K562 (cell line): ENCODE data around the gene GIMAP1. TPM values are rescaled to one million over a fixed set of nuclear protein-coding genes. Genes with fewer than 3 reads are reported as not detected.
"Not testable (repeated sequence)": the region's sequence is repeated elsewhere in the genome, so short reads cannot be mapped to it uniquely, and the experiment has no call there.

Source experiments
- ATAC-seq: fragments of 200-7000 bp; cut with Tn5 transposase; 3 replicates; pipeline ENCODE4 v1.9.1; 2020; ENCODE audit warnings: moderate library complexity
- BruUV-seq: library from RNA; stranded (reverse); fragments of 400-500 nt; replicated peaks from 2 replicates; lab custom pipeline; 2021; lab: Mats Ljungman, UMichigan
- CTCF ChIA-PET: fragments of 300-600 bp; formaldehyde crosslinking; extraction: SDS; loops from one replicate; lab custom pipeline; 2021; ENCODE audit warnings: low intra/inter-chr PET ratio; lab: Yijun Ruan, JAX
- POLR2A ChIA-PET: fragments of 300-600, 350-650 bp; sonication (Branson Sonifier 250); formaldehyde crosslinking; extraction: SDS; loops from one replicate; lab custom pipeline; 2021; ENCODE audit warnings: antibody characterized with exemption, inconsistent platforms; lab: Yijun Ruan, JAX
- DNase-seq, 4 experiments: peaks; one replicate each; pipeline versions ENCODE4 v3.0.0 to v3.0.0-alpha.2; 2011 to 2018; ENCODE audit warnings: low spot score in 3 of 4, mixed read lengths in 3 of 4; ENCODE audit errors: extremely low read depth in 1 of 4
- FAIRE-seq: peaks from 2 replicates; lab custom pipeline; 2011; peaks lifted over from hg19 to GRCh38; lab: Jason Lieb, UNC
- H2AFZ ChIP-seq: 2 replicates; pipeline ENCODE4 v1.6.0; 2011; ENCODE audit warnings: low read depth, low read length, control low read depth, inconsistent platforms
- H3K27ac ChIP-seq: fragments of 200-600 bp; 3 replicates; pipeline ENCODE4 v1.8.0; 2011; ENCODE audit warnings: low read depth, mild to moderate bottlenecking, control low read depth, inconsistent platforms, low read length, moderate library complexity, mixed read lengths; ENCODE audit errors: extremely low read depth
- H3K27me3 ChIP-seq, 2 experiments: fragments of 300-600 bp in 1 of 2; 2 replicates in 1 of 2; 3 replicates in 1 of 2; pipeline versions ENCODE4 v1.6.0 to v1.8.0; 2011; ENCODE audit warnings: inconsistent platforms in 2 of 2, low read length in 2 of 2, mild to moderate bottlenecking in 1 of 2, mixed read lengths in 1 of 2, moderate library complexity in 1 of 2; ENCODE audit not compliant: control insufficient read depth in 2 of 2, insufficient read depth in 2 of 2
- H3K36me3 ChIP-seq: fragments of 300-600 bp; 3 replicates; pipeline ENCODE4 v1.8.0; 2011; ENCODE audit warnings: mild to moderate bottlenecking, low read length, inconsistent platforms; ENCODE audit not compliant: control insufficient read depth, insufficient read depth
- H3K4me1 ChIP-seq, 2 experiments: fragments of 200-600 bp in 1 of 2; replicated peaks in 1 of 2; 2 replicates in 1 of 2; 3 replicates in 1 of 2; pipeline versions ENCODE4 v1.5.1 to v1.8.0; 2011; ENCODE audit warnings: inconsistent platforms in 2 of 2, low read length in 2 of 2, mild to moderate bottlenecking in 1 of 2, mixed read lengths in 1 of 2, moderate library complexity in 1 of 2; ENCODE audit not compliant: control insufficient read depth in 2 of 2, insufficient read depth in 2 of 2
- H3K4me2 ChIP-seq: 2 replicates; pipeline ENCODE4 v1.6.1; 2011; ENCODE audit warnings: low read length, control low read depth, inconsistent platforms, mixed read lengths; ENCODE audit not compliant: insufficient read depth
- H3K4me3 ChIP-seq: fragments of 200-600 bp; sonication (generic), shearing (Covaris generic); 2 replicates; pipeline ENCODE4 v1.5.1; 2016; ENCODE audit warnings: control low read depth, inconsistent platforms
- H3K79me2 ChIP-seq: fragments of 200-600 bp; 3 replicates; pipeline ENCODE4 v1.8.0; 2011; ENCODE audit warnings: low read length, inconsistent platforms; ENCODE audit not compliant: control insufficient read depth, insufficient read depth
- H3K9ac ChIP-seq, 2 experiments: 2 replicates each; pipeline versions ENCODE4 v1.6.0 to v1.6.1; 2011; ENCODE audit warnings: low read depth in 2 of 2, low read length in 2 of 2, control low read depth in 1 of 2, inconsistent platforms in 1 of 2, mild to moderate bottlenecking in 1 of 2, mixed read lengths in 1 of 2; ENCODE audit not compliant: insufficient read depth in 1 of 2
- H3K9me1 ChIP-seq: one replicate; pipeline ENCODE4 v1.6.0; 2011; ENCODE audit warnings: inconsistent platforms, mild to moderate bottlenecking, low read length, moderate library complexity; ENCODE audit not compliant: control insufficient read depth, insufficient read depth
- H3K9me3 ChIP-seq: replicated peaks from 2 replicates; pipeline ENCODE4 v1.5.1; 2011; ENCODE audit warnings: low read depth, low read length, inconsistent platforms; ENCODE audit not compliant: control insufficient read depth, insufficient read depth
- H4K20me1 ChIP-seq: replicated peaks from 2 replicates; pipeline ENCODE4 v1.6.1; 2011; ENCODE audit warnings: low read length, inconsistent platforms, mixed read lengths; ENCODE audit not compliant: control insufficient read depth, insufficient read depth
- CTCFL ChIP-seq: IDR thresholded peaks from 2 replicates; pipeline ENCODE4 v1.6.1; 2011; ENCODE audit warnings: borderline replicate concordance, low read depth, mild to moderate bottlenecking, moderate library complexity, low read length; ENCODE audit not compliant: insufficient read depth, poor library complexity, severe bottlenecking
- DDX20 ChIP-seq: fragments of 450-650 bp; IDR thresholded peaks from 2 replicates; pipeline ENCODE4 v1.6.1; 2016; ENCODE audit warnings: missing genetic modification characterization, low read depth, mild to moderate bottlenecking, missing compliant biosample characterization, moderate library complexity
- L3MBTL2 ChIP-seq: fragments of 450-650 bp; IDR thresholded peaks from 2 replicates; pipeline ENCODE4 v1.6.1; 2016; ENCODE audit warnings: mild to moderate bottlenecking, moderate library complexity
- RFX1 ChIP-seq: fragments of 450-650 bp; IDR thresholded peaks from 2 replicates; pipeline ENCODE4 v1.6.1; 2016; ENCODE audit warnings: mild to moderate bottlenecking, moderate library complexity
- TFAP4 ChIP-seq: sonication (generic); formaldehyde crosslinking; IDR thresholded peaks from 2 replicates; pipeline ENCODE4 v1.8.0; 2022; ENCODE audit warnings: missing genetic modification reagents, mild to moderate bottlenecking, moderate library complexity, borderline replicate concordance
- ZNF507 ChIP-seq: conservative IDR thresholded peaks from 2 replicates; pipeline ENCODE4 v1.6.1; 2017; ENCODE audit warnings: missing genetic modification characterization, missing compliant biosample characterization
- WGBS: fragments of 100-300 bp; shearing (Covaris generic); methylation state at CpG from one replicate; pipeline ENCODE4 v1.1.6; 2016; ENCODE audit warnings: low coverage, mixed read lengths; ENCODE audit not compliant: insufficient coverage; ENCODE audit errors: missing lambda C conversion rate; 5-methylcytosine and 5-hydroxymethylcytosine counted together
- in situ Hi-C: fragments of 300-500 bp; cut with MboI; formaldehyde crosslinking; loops from 4 replicates; pipeline ENCODE4 v1.15.0; 2018; ENCODE audit warnings: inconsistent platforms, mixed read lengths
- intact Hi-C: fragments of 100-400 bp; cut with micrococcal nuclease; formaldehyde crosslinking; loops from 2 replicates; pipeline ENCODE4 v1.14.2; 2022
- polyA plus RNA-seq, 8 experiments: library from polyadenylated mRNA; depleted of rRNA in 4 of 8; stranded (reverse) in 5 of 8; unstranded in 3 of 8; fragments of >200 nt; fragmentation: Nextera tagmentation in 2 of 8; fragmentation: Illumina TruSeq in 1 of 8; extraction: Ambion mirVana in 2 of 8; extraction: Trizol in 1 of 8; gene quantifications; 2 replicates each; pipeline versions ENCODE4 v1.2.1 to v1.2.3, GENCODE V29; 2011 to 2014; ENCODE audit warnings: inconsistent platforms in 1 of 8, missing spikeins in 1 of 8
- total RNA-seq, 7 experiments: library from RNA; depleted of rRNA in 6 of 7; stranded (reverse); fragments of >200 nt in 6 of 7; fragmentation: Illumina TruSeq in 2 of 7; extraction: Trizol in 2 of 7; gene quantifications; 2 replicates each; pipeline versions ENCODE4 v1.2.1 to v1.2.3, GENCODE V29; 2011 to 2021; ENCODE audit warnings: low replicate concordance in 1 of 7

Gene GIMAP1
- total and polyA plus RNA-seq, 9 of the 15 experiments (the other 6 are each of a cell fraction or from before 2014, with no cell fraction given): 0.04 to 0.13 TPM; not detected in 7

- H3K4me1 ChIP-seq, in situ Hi-C loops, H3K27ac ChIP-seq, H3K27me3 ChIP-seq, BruUV-seq, intact Hi-C loops, ATAC-seq, H3K4me3 ChIP-seq, H3K36me3 ChIP-seq, H4K20me1 ChIP-seq, H3K9me3 ChIP-seq, H3K79me2 ChIP-seq, H3K4me2 ChIP-seq, H2AFZ ChIP-seq, H3K9ac ChIP-seq, FAIRE-seq, POLR2A ChIA-PET, DNase-seq, CTCF ChIA-PET, H3K9me1 ChIP-seq: not testable (repeated sequence)
- peak; percentile 90 for TF ChIP-seq ZNF507 (tag)
- 0% methylated on average over 1 of the region's 2 CpGs for WGBS
Observed at GRCh38 chr7:150680364-150680763, 36.0 kb upstream of the GIMAP1 start.

- Histone ChIP-seq H3K4me3 (peak within 1 kb of the TSS; percentile 20), H3K27me3 (peaks cover 4 to 10% of the 10 kb centered on the region in 2 experiments; a peak in 2 of 5 replicates), H4K20me1 (no peaks in the 10 kb centered on the region), H3K4me2 (peak within 1 kb of the TSS; percentile 51), H3K27ac (no peak within 1 kb of the TSS), H3K4me1 (no peaks in the 10 kb centered on the region), H3K79me2 (no peaks in the 10 kb centered on the region), H2AFZ (peak within 1 kb of the TSS; percentile 61), H3K36me3 (no peaks in the 10 kb centered on the region), H3K9me1 (no peaks in the 10 kb centered on the region), H3K9ac (peak within 1 kb of the TSS in 1 of 2 experiments; percentile 1; a peak in 1 of 4 replicates), H3K9me3 (no peaks in the 10 kb centered on the region)
- BruUV-seq: no TSS peak
- DNase-seq (peak in 1 of 4 experiments; percentile 20), ATAC-seq (peak; percentile 74), FAIRE-seq (no peak)
- intact Hi-C loops: no loop called here
- in situ Hi-C loops: no loop called here
- ChIA-PET CTCF (no interaction called here), POLR2A (no interaction called here)
- WGBS: under 1% methylated on average over 6 of the region's 6 CpGs
- peak; percentile 76 for TF ChIP-seq L3MBTL2
- no peak for TF ChIP-seq CTCFL
- no peak for TF ChIP-seq DDX20 (tag)
- TF ChIP-seq TFAP4 (CRISPR knock-in tag): no peak
- TF ChIP-seq RFX1: no peak
Observed at GRCh38 chr7:150685219-150686029, 31.0 kb upstream of the GIMAP1 start, which contains the start of gene GIMAP2. GIMAP2 (plus strand) TSS chr7:150685706; CDS start chr7:150687060, 1,354 bp downstream.
